Psoas muscle (tissue), 8 donors: Measurements from ENCODE around the gene ZSCAN1. TPM values are rescaled to one million over a fixed set of nuclear protein-coding genes. Genes with fewer than 3 reads are reported as not detected.

Source experiments
- ATAC-seq, 4 donors: fragments of 200-7000 bp; cut with Tn5 transposase; one replicate each; pipeline ENCODE4 v1.9.1; 2020; ENCODE audit warnings: moderate library complexity in 3 of 4, mild to moderate bottlenecking in 2 of 4
- DNase-seq, 2 donors: peaks; one replicate each; pipeline ENCODE4 v3.0.0-alpha.2; 2020
- H3K27ac ChIP-seq: fragments of 200-600 bp; one replicate; pipeline ENCODE4 v1.8.0; 2022
- H3K27me3 ChIP-seq, 3 donors: fragments of 200-600 bp in 1 of 3; one replicate each; pipeline versions ENCODE4 v1.6.1 to v1.8.0; 2013 to 2022; ENCODE audit warnings: low read length in 2 of 3, mild to moderate bottlenecking in 2 of 3, moderate library complexity in 1 of 3; ENCODE audit not compliant: insufficient read depth in 3 of 3
- H3K36me3 ChIP-seq, 2 donors: fragments of 200-600 bp in 1 of 2; one replicate each; pipeline versions ENCODE4 v1.6.1 to v1.8.0; 2013 to 2022; ENCODE audit warnings: low read depth in 1 of 2, mild to moderate bottlenecking in 1 of 2, moderate library complexity in 1 of 2; ENCODE audit not compliant: insufficient read depth in 1 of 2
- H3K4me1 ChIP-seq: fragments of 200-600 bp; one replicate; pipeline ENCODE4 v1.8.0; 2022
- H3K4me3 ChIP-seq: fragments of 200-600 bp; one replicate; pipeline ENCODE4 v1.8.0; 2022; ENCODE audit warnings: mild to moderate bottlenecking
- H3K9me3 ChIP-seq: fragments of 200-600 bp; one replicate; pipeline ENCODE4 v1.8.0; 2022
- CTCF ChIP-seq: fragments of 200-600 bp; IDR thresholded peaks from one replicate; pipeline ENCODE4 v1.8.0; 2022; ENCODE audit warnings: antibody characterized with exemption
- WGBS, 3 donors: extraction: QIAGEN DNeasy Blood & Tissue Kit; methylation state at CpG; one replicate each; pipeline versions ENCODE4 v1.1.6 to v1.1.7; 2013; 5-methylcytosine and 5-hydroxymethylcytosine counted together
- intact Hi-C, 2 donors: fragments of 100-400 bp; cut with DNase I; formaldehyde crosslinking; loops; one replicate each; pipeline versions ENCODE4 v1.11.0 to v1.14.2; 2022
- polyA plus RNA-seq, 3 donors: library from polyadenylated mRNA; stranded (reverse); fragments of 200-250 nt; gene quantifications; one replicate each; pipeline ENCODE4 v1.2.3, GENCODE V29; 2013
- total RNA-seq, 4 donors: library from RNA; stranded (reverse); fragmentation: NEBNext Ultra II Directional in 2 of 4; extraction: Animal tissue kit (Norgen Biotek cat#: 25700) in 2 of 4; gene quantifications; one replicate each; pipeline versions ENCODE4 v1.2.1 to v1.2.4, GENCODE V29; 2021 to 2023
- donor health status: healthy with polysubstance abuse.
- donor health status: DM: no; HTN: no; CAD: no; lungs with moderate emphysema.
- donor health status: Bipolar disorder and iron deficiency.
- donor health status: healthy.
- donor health status: DM: yes; HTN: yes; CAD: no.
- donor health status: DM: no; HTN: no; CAD: no.
- donor health status: DM: no; HTN: no; CAD: no.
- donor health status: DM: yes; HTN: yes; CAD: no.

The ZSCAN1 gene
- total and polyA plus RNA-seq, 7 donors: not detected

- peaks cover 23% of the 10 kb centered on the region for H3K9me3 ChIP-seq
- peak overlapping the region; percentile 1 for H3K27ac ChIP-seq
- H3K4me1 ChIP-seq: no peaks in the 10 kb centered on the region
- H3K27me3 ChIP-seq: peaks cover 0 to 11% (median 2%) of the 10 kb centered on the region in 3 donors
- peak overlapping the region; percentile 57 for H3K4me3 ChIP-seq
- ATAC-seq: no peak
- intact Hi-C loops: no loop called here
- no peak for TF ChIP-seq CTCF
- no peak for DNase-seq
- WGBS, 3 donors: 15 to 46% (median 25%) methylated on average over 37 of the region's 37 CpGs
- no peaks in the 10 kb centered on the region for H3K36me3 ChIP-seq
Observed at GRCh38 chr19:58054901-58055874, 21.4 kb downstream of the ZSCAN1 start.

- no peak for TF ChIP-seq CTCF
- ATAC-seq: no peak
- peaks cover 28% of the 10 kb centered on the region for H3K9me3 ChIP-seq
Observed at GRCh38 chr19:58056261-58056660, 22.4 kb downstream of the ZSCAN1 start.

GRCh38 chr19:58056861-58057260, 23.0 kb downstream of the ZSCAN1 start:
- peaks cover 0 to 11% (median 2%) of the 10 kb centered on the region in 3 donors for H3K27me3 ChIP-seq
- no peak for TF ChIP-seq CTCF
- WGBS, 3 donors: 95 to 96% (median 96%) methylated on average over 8 of the region's 8 CpGs
- H3K27ac ChIP-seq: no peak overlapping the region
- ATAC-seq (no peak), DNase-seq (no peak)
- H3K4me3 ChIP-seq: no peak overlapping the region
- intact Hi-C loops: no loop called here
- H3K4me1 ChIP-seq: no peaks in the 10 kb centered on the region
- peaks cover 30% of the 10 kb centered on the region for H3K9me3 ChIP-seq
- H3K36me3 ChIP-seq: peaks cover 0 to under 1% of the 10 kb centered on the region in 2 donors

More at GRCh38 chr19:58056261-58056660, 22.4 kb downstream of the ZSCAN1 start:
- 90 to 99% (median 92%) methylated on average over 6 to 8 of the region's 8 CpGs for WGBS, 3 donors
- H3K27me3 ChIP-seq: peaks cover 0 to 11% (median 2%) of the 10 kb centered on the region in 3 donors
- intact Hi-C loops: no loop called here
- no peak overlapping the region for H3K27ac ChIP-seq
- no peaks in the 10 kb centered on the region for H3K36me3 ChIP-seq
- H3K4me1 ChIP-seq: no peaks in the 10 kb centered on the region
- H3K4me3 ChIP-seq: no peak overlapping the region
- DNase-seq: no peak

- ATAC-seq (no peak), DNase-seq (no peak)
- Histone ChIP-seq H3K9me3 (peaks cover 29% of the 10 kb centered on the region), H3K27me3 (peaks cover 0 to 11% (median 1%) of the 10 kb centered on the region in 3 donors), H3K4me1 (no peaks in the 10 kb centered on the region), H3K27ac (peak overlapping the region; percentile 91), H3K36me3 (peaks cover 0 to 7% of the 10 kb centered on the region in 2 donors), H3K4me3 (peak overlapping the region; percentile 82)
- no peak for TF ChIP-seq CTCF
- intact Hi-C loops: no loop called here
- 79 to 85% (median 81%) methylated on average over 13 of the region's 13 CpGs for WGBS, 3 donors
Observed at GRCh38 chr19:58058467-58058866, 24.6 kb downstream of the ZSCAN1 start.
